IMR-90 (cell line): ENCODE data around the gene MICB.

Source experiments
- MAZ ChIP-seq: IDR thresholded peaks from 2 replicates; pipeline ENCODE4 v1.6.1; 2012; ENCODE audit warnings: low read depth, mild to moderate bottlenecking, low read length, improper control_type of control experiment, moderate library complexity, borderline replicate concordance
- TF ChIP-seq, protein P1 (sequence below): fragments of 150-350 bp; IDR thresholded peaks from 2 replicates; pipeline ENCODE4 v1.6.1; 2017; ENCODE audit warnings: mild to moderate bottlenecking, antibody characterized with exemption, low read length, low read depth
- TF ChIP-seq, protein P2 (sequence below): conservative IDR thresholded peaks from 2 replicates; pipeline ENCODE4 v1.5.1; 2012; ENCODE audit warnings: mild to moderate bottlenecking, low read depth, low read length, improper control_type of control experiment

DNA sequence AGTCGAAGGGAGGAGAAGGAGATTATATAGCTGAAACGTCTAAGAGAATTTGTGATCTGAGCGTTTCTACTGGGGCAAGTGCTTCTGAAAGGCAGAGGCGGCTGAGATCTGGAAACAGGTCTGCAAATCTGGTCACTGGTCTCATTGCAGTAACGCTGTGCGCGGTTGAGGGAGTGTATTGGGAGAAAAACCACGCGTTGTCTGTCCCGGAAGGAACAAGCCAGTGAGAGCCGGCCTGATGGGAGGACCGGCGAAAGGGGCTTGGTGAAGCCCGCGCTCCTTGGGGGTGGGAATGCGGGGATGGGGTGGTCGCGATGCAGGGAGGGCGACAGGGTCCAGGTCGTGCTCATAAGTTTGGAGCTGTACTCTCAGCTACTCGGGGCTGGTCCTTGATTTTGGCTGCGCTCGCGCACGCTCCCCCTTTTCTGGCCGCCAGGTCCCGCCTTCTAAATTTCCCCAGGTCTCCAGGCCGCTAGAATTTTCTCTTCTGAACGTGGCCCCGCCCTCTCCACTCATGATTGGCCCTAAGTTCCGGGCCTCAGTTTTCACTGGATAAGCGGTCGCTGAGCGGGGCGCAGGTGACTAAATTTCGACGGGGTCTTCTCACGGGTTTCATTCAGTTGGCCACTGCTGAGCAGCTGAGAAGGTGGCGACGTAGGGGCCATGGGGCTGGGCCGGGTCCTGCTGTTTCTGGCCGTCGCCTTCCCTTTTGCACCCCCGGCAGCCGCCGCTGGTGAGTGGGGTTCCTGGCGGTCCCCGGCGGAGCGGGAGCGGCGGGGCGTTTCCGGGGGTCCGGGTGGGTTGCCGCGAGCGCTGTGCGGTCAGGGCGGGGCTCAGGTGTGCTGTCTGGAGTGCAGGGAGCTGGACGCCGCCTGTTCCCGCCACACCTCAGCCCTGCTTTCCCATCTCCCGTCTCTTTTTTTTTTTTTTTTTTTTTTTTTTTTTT lies at the start of gene MICB:
- TF ChIP-seq, protein P1, sequence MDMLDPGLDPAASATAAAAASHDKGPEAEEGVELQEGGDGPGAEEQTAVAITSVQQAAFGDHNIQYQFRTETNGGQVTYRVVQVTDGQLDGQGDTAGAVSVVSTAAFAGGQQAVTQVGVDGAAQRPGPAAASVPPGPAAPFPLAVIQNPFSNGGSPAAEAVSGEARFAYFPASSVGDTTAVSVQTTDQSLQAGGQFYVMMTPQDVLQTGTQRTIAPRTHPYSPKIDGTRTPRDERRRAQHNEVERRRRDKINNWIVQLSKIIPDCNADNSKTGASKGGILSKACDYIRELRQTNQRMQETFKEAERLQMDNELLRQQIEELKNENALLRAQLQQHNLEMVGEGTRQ = no peak
- TF ChIP-seq, protein P2, sequence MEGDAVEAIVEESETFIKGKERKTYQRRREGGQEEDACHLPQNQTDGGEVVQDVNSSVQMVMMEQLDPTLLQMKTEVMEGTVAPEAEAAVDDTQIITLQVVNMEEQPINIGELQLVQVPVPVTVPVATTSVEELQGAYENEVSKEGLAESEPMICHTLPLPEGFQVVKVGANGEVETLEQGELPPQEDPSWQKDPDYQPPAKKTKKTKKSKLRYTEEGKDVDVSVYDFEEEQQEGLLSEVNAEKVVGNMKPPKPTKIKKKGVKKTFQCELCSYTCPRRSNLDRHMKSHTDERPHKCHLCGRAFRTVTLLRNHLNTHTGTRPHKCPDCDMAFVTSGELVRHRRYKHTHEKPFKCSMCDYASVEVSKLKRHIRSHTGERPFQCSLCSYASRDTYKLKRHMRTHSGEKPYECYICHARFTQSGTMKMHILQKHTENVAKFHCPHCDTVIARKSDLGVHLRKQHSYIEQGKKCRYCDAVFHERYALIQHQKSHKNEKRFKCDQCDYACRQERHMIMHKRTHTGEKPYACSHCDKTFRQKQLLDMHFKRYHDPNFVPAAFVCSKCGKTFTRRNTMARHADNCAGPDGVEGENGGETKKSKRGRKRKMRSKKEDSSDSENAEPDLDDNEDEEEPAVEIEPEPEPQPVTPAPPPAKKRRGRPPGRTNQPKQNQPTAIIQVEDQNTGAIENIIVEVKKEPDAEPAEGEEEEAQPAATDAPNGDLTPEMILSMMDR = no peak
- TF ChIP-seq MAZ = no peak
